ENCODE measurements around the gene CTBP2.

CTBP2 gene

GRCh38 chr10:125003146-125003900 is 157.0 kb downstream of the CTBP2 start:
- DNase-seq = no peak

DNA sequence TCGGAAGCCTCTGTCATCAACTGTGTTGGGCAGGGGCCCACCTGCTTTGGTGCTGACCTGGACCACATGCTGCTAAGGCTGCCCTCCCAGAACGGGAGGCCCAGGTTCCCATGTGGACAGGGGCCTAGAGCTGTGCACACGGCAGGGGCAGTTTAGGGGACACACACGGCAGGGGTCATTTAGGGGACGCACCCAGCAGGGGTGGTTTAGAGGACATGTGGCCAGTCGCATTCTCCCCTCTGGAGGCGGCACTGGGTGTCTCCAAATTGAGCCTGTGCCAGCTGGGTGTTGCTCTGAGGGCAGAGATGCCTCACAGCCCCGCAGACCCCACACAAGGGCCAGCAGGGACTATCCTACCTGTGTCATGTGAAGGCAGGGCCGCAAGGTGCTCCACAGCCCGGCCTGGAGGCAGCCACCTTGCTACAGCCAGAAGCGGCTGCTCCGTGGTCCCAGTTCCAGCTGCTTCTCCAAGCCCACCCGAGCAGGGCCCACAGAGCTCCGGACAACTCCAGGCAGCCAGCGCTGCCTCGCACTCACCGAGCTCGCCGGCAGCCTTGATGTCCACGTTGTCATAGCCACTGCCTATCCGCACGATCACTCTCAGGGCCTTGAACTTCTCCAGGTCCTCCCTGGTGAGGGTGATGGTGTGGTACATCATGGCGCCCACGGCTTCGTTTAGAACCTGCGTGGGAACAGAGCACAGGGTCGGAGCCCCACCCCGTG is 157.8 kb downstream of the CTBP2 start:
- no peak for DNase-seq

- DNase-seq = no peak
Measured at GRCh38 chr10:125002047-125002422, 158.3 kb downstream of the CTBP2 start.

GRCh38 chr10:125001313-125002046 is 158.9 kb downstream of the CTBP2 start:
- DNase-seq = no peak

DNA sequence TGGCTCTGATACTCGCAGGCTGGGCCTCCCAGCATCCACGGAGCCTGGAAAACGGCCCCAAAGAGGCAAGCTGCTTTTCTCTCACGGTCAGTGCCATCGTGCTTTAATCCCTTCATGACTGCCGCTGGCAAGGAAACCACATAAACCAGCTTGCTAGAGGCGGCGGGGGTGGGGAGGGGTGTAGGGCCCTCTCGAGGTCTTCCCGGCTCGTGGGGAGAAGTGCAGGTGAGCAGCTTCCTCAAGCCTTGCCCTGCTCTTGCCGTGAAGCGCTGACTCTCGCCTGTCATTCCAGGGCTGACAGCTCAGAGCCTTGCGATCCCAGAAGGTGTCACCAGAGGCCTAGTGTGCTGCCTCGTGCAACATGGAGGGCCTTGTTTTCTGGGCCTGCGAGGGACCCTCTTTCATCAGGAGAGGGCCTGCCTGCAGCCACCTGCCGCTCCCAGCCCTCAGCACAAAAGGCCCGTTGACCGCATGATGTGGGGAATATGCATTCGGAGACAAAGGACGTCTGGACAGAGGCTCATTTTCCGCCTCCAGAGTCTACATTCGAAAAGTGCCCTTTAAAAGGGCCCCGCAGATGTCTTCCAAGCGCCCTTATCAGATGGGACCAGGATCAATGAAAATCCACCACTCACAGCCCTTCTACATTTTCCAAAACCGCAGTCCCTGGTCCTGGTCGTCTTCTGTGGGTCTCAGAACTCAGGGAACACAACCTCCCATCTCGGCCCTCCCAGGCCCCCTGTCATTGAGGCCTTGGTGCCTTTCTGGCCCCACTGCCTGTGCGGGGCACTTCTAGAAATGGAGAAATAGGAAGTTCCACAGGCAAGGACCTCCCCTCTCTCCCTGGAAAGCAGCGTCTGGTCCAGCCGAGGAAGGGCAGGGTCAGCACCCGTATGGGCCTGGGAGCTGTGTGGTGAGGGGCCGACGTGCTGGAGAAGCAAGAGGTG is 159.7 kb downstream of the CTBP2 start:
- DNase-seq = no peak

- no peak for DNase-seq
Measured at GRCh38 chr10:124999433-125000365, 160.7 kb downstream of the CTBP2 start.

- no peak for DNase-seq
Measured at GRCh38 chr10:124998624-124999291, 161.6 kb downstream of the CTBP2 start.

GRCh38 chr10:124997771-124998623 is 162.4 kb downstream of the CTBP2 start:
- no peak for DNase-seq

GRCh38 chr10:124997306-124997705 is 163.1 kb downstream of the CTBP2 start:
- DNase-seq = no peak

GRCh38 chr10:124996854-124997215 is 163.5 kb downstream of the CTBP2 start:
- DNase-seq = no peak

GRCh38 chr10:124996127-124996853 is 164.1 kb downstream of the CTBP2 start:
- no peak for DNase-seq

- no peak for DNase-seq
Measured at GRCh38 chr10:124995605-124996004, 164.8 kb downstream of the CTBP2 start.

DNA sequence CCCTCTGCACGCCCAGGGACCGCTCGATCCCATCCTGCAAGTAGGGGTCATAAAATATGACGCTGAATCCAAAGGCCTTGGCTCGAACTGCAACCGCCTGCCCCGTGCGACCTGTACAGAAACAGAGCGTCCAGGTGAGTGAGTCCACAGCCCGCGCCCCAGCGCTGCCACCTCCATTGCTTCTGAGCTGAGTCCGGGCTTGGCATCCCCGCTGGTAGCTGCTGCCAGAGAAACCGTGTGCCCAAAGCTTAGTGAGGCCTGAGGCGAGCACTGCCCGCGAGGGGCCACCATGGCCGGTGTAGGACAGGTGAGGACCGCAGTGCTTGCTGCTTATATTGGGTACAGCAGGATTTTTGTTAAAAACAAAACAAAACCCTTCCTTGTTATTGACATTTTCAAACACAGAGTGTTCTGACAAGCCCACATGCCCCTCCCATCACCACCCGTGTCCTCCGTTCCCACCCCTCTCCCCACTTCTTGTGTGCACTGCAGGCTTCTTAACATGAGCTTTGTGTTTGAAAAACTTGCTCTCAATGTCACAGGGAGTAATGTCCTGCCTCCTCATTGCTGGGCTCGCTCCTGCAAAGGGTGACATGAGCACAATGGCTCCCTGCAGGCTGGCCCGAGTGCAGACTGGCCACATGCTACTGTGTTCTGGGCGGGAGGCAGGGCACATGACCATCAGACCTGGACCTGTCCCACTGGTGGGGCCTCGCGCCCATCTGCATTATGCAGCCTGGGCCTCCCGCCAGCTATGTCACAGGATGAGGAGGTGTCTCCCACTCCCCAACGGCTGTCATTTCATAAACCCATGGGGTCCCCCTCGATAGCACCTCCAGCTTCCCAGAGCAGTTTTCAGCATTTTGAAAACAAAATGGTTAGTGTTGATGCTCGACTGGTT is 165.5 kb downstream of the CTBP2 start:
- DNase-seq = no peak

DNA sequence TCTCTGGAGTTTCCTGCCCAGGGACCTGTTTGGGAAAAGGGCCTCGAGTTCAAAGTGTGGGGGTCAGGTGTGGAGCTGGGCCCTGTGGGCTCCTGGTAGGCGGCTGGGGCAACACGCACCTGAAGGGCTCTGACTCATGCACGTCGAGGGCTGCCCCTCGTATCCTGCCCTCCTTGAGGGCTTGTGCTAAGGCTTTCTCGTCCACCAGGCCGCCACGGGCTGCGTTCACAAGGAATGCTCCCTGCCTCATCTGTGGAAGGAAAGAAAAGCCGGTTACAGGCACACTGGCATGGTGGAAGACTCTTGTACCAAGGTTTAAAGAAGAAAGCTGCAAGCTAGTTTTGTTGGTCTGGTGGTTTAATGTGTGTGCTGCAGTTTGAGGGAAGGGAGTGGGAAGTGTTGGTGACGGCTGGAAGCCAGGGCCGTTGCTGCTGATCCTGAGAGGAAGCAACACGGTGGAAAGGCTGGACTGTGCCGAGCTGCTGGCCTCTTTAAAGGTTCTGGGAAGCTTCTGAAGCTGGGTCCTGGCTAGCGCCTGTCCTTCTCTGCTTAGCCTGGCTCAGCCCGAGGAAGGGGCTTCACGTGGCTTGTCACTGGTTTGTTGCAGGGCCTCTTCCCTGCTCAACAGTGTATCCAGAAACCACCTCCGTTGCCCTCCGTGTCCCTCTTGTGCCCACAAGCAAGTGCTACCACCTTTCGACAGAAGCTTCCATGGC is 166.5 kb downstream of the CTBP2 start:
- no peak for DNase-seq

DNA sequence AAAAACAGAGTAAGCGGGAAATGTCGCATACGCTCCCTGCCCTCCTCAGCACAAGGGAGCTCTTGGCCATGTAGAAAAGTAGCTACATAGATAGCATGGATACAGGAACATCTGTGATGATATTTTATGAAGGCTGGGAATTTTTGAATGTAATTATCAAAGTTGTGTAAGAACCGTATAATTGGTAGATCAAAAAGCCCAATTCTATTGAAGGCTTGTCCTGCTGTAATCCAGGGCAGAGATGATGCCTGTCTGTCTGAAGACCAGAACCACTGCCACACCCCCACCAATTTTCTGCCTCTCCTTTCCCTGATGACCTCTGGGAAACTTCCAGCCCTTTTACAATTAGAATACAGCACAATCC is 167.0 kb downstream of the CTBP2 start:
- no peak for DNase-seq

- peak; percentile 7 for DNase-seq
Measured at GRCh38 chr10:124992462-124993344, 167.7 kb downstream of the CTBP2 start.

DNA sequence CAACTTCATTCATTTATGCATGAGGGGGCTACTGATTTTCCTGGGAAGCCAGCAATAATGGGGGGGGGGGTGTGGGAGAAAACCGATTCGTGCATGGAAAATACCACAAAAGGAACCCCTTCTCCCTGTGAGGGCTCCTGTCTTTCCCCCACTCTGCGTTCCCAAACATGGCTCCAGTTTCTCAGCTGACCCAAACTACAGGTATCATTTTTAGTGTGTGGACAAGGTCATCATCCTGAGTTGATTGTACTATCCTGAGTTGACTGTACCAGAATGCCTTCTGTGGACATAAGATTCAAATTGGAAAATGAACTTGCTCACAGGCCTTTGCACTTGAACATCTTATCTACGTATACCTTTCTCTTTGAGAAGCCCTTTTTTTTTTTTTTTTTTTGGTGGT is 168.5 kb downstream of the CTBP2 start:
- no peak for DNase-seq

Data from DMS 273 treated with DMSO at 0.1 percent for 48 hours (cell line).